Parathyroid adenoma (tissue), 2 donors: ENCODE measurements around the gene GCK.

Source experiments
- H2AFZ ChIP-seq: fragments of 300-600 bp; sonication (generic); one replicate; pipeline ENCODE4 v1.7.0; 2017; ENCODE audit warnings: antibody characterized with exemption, mild to moderate bottlenecking
- H3K27ac ChIP-seq: fragments of 300-600 bp; sonication (generic); one replicate; pipeline ENCODE4 v1.7.0; 2017
- H3K27me3 ChIP-seq: fragments of 300-600 bp; sonication (generic); one replicate; pipeline ENCODE4 v1.7.0; 2017; ENCODE audit warnings: low read length; ENCODE audit not compliant: control insufficient read depth, insufficient read depth
- H3K36me3 ChIP-seq: fragments of 300-600 bp; sonication (generic); one replicate; pipeline ENCODE4 v1.7.0; 2017; ENCODE audit warnings: low read length; ENCODE audit not compliant: control insufficient read depth, insufficient read depth
- H3K4me1 ChIP-seq: fragments of 300-600 bp; sonication (generic); one replicate; pipeline ENCODE4 v1.7.0; 2017; ENCODE audit warnings: control low read depth
- H3K4me2 ChIP-seq: fragments of 300-600 bp; sonication (generic); one replicate; pipeline ENCODE4 v1.7.0; 2017; ENCODE audit warnings: low read length
- H3K4me3 ChIP-seq: fragments of 300-600 bp; sonication (generic); one replicate; pipeline ENCODE4 v1.7.0; 2017; ENCODE audit warnings: low read depth, low read length
- H3K79me2 ChIP-seq: fragments of 300-600 bp; sonication (generic); one replicate; pipeline ENCODE4 v1.7.0; 2017; ENCODE audit warnings: control low read depth
- H3K9ac ChIP-seq: fragments of 300-600 bp; sonication (generic); one replicate; pipeline ENCODE4 v1.7.0; 2017; ENCODE audit warnings: mild to moderate bottlenecking
- H3K9me3 ChIP-seq: fragments of 300-600 bp; sonication (generic); one replicate; pipeline ENCODE4 v1.7.0; 2017; ENCODE audit warnings: low read length; ENCODE audit not compliant: control insufficient read depth
- CTCF ChIP-seq: fragments of 300-600 bp; sonication (generic); IDR thresholded peaks from one replicate; pipeline ENCODE4 v1.7.0; 2017; ENCODE audit warnings: antibody characterized with exemption, mild to moderate bottlenecking
- donor health status: primary hyperparathyroidism.

Gene GCK

GRCh38 chr7:44116789-44117666 is 72.2 kb downstream of the GCK start:
- Histone ChIP-seq H3K27ac (no peak overlapping the region), H3K36me3 (no peaks in the 10 kb centered on the region), H3K9ac (no peak overlapping the region), H3K9me3 (no peaks in the 10 kb centered on the region), H3K79me2 (peaks cover 7% of the 10 kb centered on the region), H3K4me3 (no peak overlapping the region), H2AFZ (no peak overlapping the region), H3K4me1 (no peaks in the 10 kb centered on the region), H3K4me2 (no peak overlapping the region), H3K27me3 (no peaks in the 10 kb centered on the region)
- TF ChIP-seq CTCF = no peak

- no peak overlapping the region for H3K4me2 ChIP-seq
- H3K27ac ChIP-seq = no peak overlapping the region
- no peaks in the 10 kb centered on the region for H3K9me3 ChIP-seq
- no peaks in the 10 kb centered on the region for H3K27me3 ChIP-seq
- H3K4me1 ChIP-seq = no peaks in the 10 kb centered on the region
- no peak overlapping the region for H2AFZ ChIP-seq
- H3K9ac ChIP-seq = no peak overlapping the region
- H3K79me2 ChIP-seq = peaks cover 2% of the 10 kb centered on the region
- no peak for TF ChIP-seq CTCF
- H3K4me3 ChIP-seq = no peak overlapping the region
- no peaks in the 10 kb centered on the region for H3K36me3 ChIP-seq
Observed at GRCh38 chr7:44116087-44116788, 73.0 kb downstream of the GCK start.

GRCh38 chr7:44114586-44115310 is 74.5 kb downstream of the GCK start:
- Histone ChIP-seq H3K27ac (no peak overlapping the region), H3K27me3 (no peaks in the 10 kb centered on the region), H3K9me3 (no peaks in the 10 kb centered on the region), H3K4me3 (no peak overlapping the region), H2AFZ (no peak overlapping the region), H3K4me2 (no peak overlapping the region), H3K79me2 (no peaks in the 10 kb centered on the region), H3K36me3 (no peaks in the 10 kb centered on the region), H3K4me1 (no peaks in the 10 kb centered on the region), H3K9ac (no peak overlapping the region)
- TF ChIP-seq CTCF = no peak

- H3K9ac ChIP-seq = no peak overlapping the region
- H3K4me3 ChIP-seq = no peak overlapping the region
- H2AFZ ChIP-seq = no peak overlapping the region
- H3K36me3 ChIP-seq = no peaks in the 10 kb centered on the region
- H3K27me3 ChIP-seq = no peaks in the 10 kb centered on the region
- TF ChIP-seq CTCF = no peak
- no peaks in the 10 kb centered on the region for H3K4me1 ChIP-seq
- no peak overlapping the region for H3K4me2 ChIP-seq
- H3K9me3 ChIP-seq = no peaks in the 10 kb centered on the region
- H3K27ac ChIP-seq = no peak overlapping the region
- no peaks in the 10 kb centered on the region for H3K79me2 ChIP-seq
Observed at GRCh38 chr7:44113764-44114354, 75.4 kb downstream of the GCK start.
